ENCODE data around the gene C20orf144.
A peak's percentile ranks its signal among the peaks of the same experiment; 100 is the strongest.
"Not testable (repeated sequence)": the region's sequence is repeated elsewhere in the genome, so short reads cannot be mapped to it uniquely, and the experiment has no call there.

C20orf144 gene

GRCh38 chr20:33636776-33637175 is 25.4 kb upstream of the C20orf144 start:
- Histone ChIP-seq H3K27me3 (ENCODE audit: control insufficient read depth in 1 of 2, insufficient read depth in 2 of 2, low read length in 2 of 2) (no peaks in the 10 kb centered on the region), H3K27ac (ENCODE audit: low read depth, low read length) (no peak overlapping the region), H3K4me3 (ENCODE audit: low read depth in 1 of 2, low read length in 2 of 2) (no peak overlapping the region), H3K4me1 (ENCODE audit: insufficient read depth, low read length) (no peaks in the 10 kb centered on the region), H3K9me3 (ENCODE audit: low read length) (no peaks in the 10 kb centered on the region), H3K9ac (ENCODE audit: low read length) (no peak overlapping the region), H3K36me3 (ENCODE audit: insufficient read depth, low read length) (peaks cover 55% of the 10 kb centered on the region)

GRCh38 chr20:33640287-33640686 is 21.8 kb upstream of the C20orf144 start:
- H3K36me3 ChIP-seq (ENCODE audit: insufficient read depth, low read length): peaks cover 68% of the 10 kb centered on the region
- no peaks in the 10 kb centered on the region for H3K27me3 ChIP-seq (ENCODE audit: control insufficient read depth in 1 of 2, insufficient read depth in 2 of 2, low read length in 2 of 2)

GRCh38 chr20:33644313-33645071 is 17.6 kb upstream of the C20orf144 start:
- no peak overlapping the region for H3K9ac ChIP-seq (ENCODE audit: low read length)
- H3K36me3 ChIP-seq (ENCODE audit: insufficient read depth, low read length): peaks cover 48% of the 10 kb centered on the region
- no peak overlapping the region for H3K4me3 ChIP-seq (ENCODE audit: low read depth in 1 of 2, low read length in 2 of 2)
- no peaks in the 10 kb centered on the region for H3K9me3 ChIP-seq (ENCODE audit: low read length)
- no peak overlapping the region for H3K27ac ChIP-seq (ENCODE audit: low read depth, low read length)
- H3K4me1 ChIP-seq (ENCODE audit: insufficient read depth, low read length): peaks cover 26% of the 10 kb centered on the region
- no peaks in the 10 kb centered on the region for H3K27me3 ChIP-seq (ENCODE audit: control insufficient read depth in 1 of 2, insufficient read depth in 2 of 2, low read length in 2 of 2)

More at GRCh38 chr20:33640287-33640686, 21.8 kb upstream of the C20orf144 start:
- no peak overlapping the region for H3K4me3 ChIP-seq (ENCODE audit: low read depth in 1 of 2, low read length in 2 of 2)
- no peak overlapping the region for H3K27ac ChIP-seq (ENCODE audit: low read depth, low read length)
- H3K9me3 ChIP-seq (ENCODE audit: low read length): no peaks in the 10 kb centered on the region
- no peaks in the 10 kb centered on the region for H3K4me1 ChIP-seq (ENCODE audit: insufficient read depth, low read length)
- no peak overlapping the region for H3K9ac ChIP-seq (ENCODE audit: low read length)

- Histone ChIP-seq H3K9me3 (ENCODE audit: low read length) (no peaks in the 10 kb centered on the region), H3K9ac (ENCODE audit: low read length) (no peak overlapping the region)
Measured at GRCh38 chr20:33645072-33645358, 17.1 kb upstream of the C20orf144 start.

GRCh38 chr20:33645396-33645795 is 16.7 kb upstream of the C20orf144 start:
- peaks cover 44% of the 10 kb centered on the region for H3K36me3 ChIP-seq (ENCODE audit: insufficient read depth, low read length)

More at GRCh38 chr20:33645072-33645358, 17.1 kb upstream of the C20orf144 start:
- H3K4me3 ChIP-seq (ENCODE audit: low read depth in 1 of 2, low read length in 2 of 2): no peak overlapping the region
- peaks cover 47% of the 10 kb centered on the region for H3K36me3 ChIP-seq (ENCODE audit: insufficient read depth, low read length)
- no peaks in the 10 kb centered on the region for H3K27me3 ChIP-seq (ENCODE audit: control insufficient read depth in 1 of 2, insufficient read depth in 2 of 2, low read length in 2 of 2)
- peaks cover 31% of the 10 kb centered on the region for H3K4me1 ChIP-seq (ENCODE audit: insufficient read depth, low read length)
- no peak overlapping the region for H3K27ac ChIP-seq (ENCODE audit: low read depth, low read length)

GRCh38 chr20:33646191-33646590 is 15.9 kb upstream of the C20orf144 start:
- Histone ChIP-seq H3K4me3 (ENCODE audit: low read depth in 1 of 2, low read length in 2 of 2) (no peak overlapping the region), H3K9ac (ENCODE audit: low read length) (no peak overlapping the region), H3K36me3 (ENCODE audit: insufficient read depth, low read length) (peaks cover 36% of the 10 kb centered on the region), H3K27me3 (ENCODE audit: control insufficient read depth in 1 of 2, insufficient read depth in 2 of 2, low read length in 2 of 2) (no peaks in the 10 kb centered on the region), H3K9me3 (ENCODE audit: low read length) (no peaks in the 10 kb centered on the region), H3K27ac (ENCODE audit: low read depth, low read length) (no peak overlapping the region), H3K4me1 (ENCODE audit: insufficient read depth, low read length) (peaks cover 31% of the 10 kb centered on the region)

More at GRCh38 chr20:33645396-33645795, 16.7 kb upstream of the C20orf144 start:
- Histone ChIP-seq H3K4me3 (ENCODE audit: low read depth in 1 of 2, low read length in 2 of 2) (no peak overlapping the region), H3K9me3 (ENCODE audit: low read length) (no peaks in the 10 kb centered on the region), H3K4me1 (ENCODE audit: insufficient read depth, low read length) (peaks cover 31% of the 10 kb centered on the region), H3K27ac (ENCODE audit: low read depth, low read length) (no peak overlapping the region), H3K9ac (ENCODE audit: low read length) (no peak overlapping the region), H3K27me3 (ENCODE audit: control insufficient read depth in 1 of 2, insufficient read depth in 2 of 2, low read length in 2 of 2) (no peaks in the 10 kb centered on the region)

GRCh38 chr20:33646959-33647602 is 15.0 kb upstream of the C20orf144 start:
- not testable (repeated sequence) for H3K9ac ChIP-seq (ENCODE audit: low read length)

GRCh38 chr20:33647603-33648395 is 14.3 kb upstream of the C20orf144 start:
- Histone ChIP-seq H3K27me3 (ENCODE audit: control insufficient read depth in 1 of 2, insufficient read depth in 2 of 2, low read length in 2 of 2) (no peaks in the 10 kb centered on the region), H3K9me3 (ENCODE audit: low read length) (no peaks in the 10 kb centered on the region), H3K9ac (ENCODE audit: low read length) (no peak overlapping the region), H3K4me1 (ENCODE audit: insufficient read depth, low read length) (peaks cover 31% of the 10 kb centered on the region), H3K4me3 (ENCODE audit: low read depth in 1 of 2, low read length in 2 of 2) (no peak overlapping the region), H3K36me3 (ENCODE audit: insufficient read depth, low read length) (peaks cover 23% of the 10 kb centered on the region), H3K27ac (ENCODE audit: low read depth, low read length) (no peak overlapping the region)

More at GRCh38 chr20:33646959-33647602, 15.0 kb upstream of the C20orf144 start:
- not testable (repeated sequence) for H3K27ac ChIP-seq (ENCODE audit: low read depth, low read length); H3K4me3 ChIP-seq (ENCODE audit: low read depth in 1 of 2, low read length in 2 of 2); H3K27me3 ChIP-seq (ENCODE audit: control insufficient read depth in 1 of 2, insufficient read depth in 2 of 2, low read length in 2 of 2); H3K9me3 ChIP-seq (ENCODE audit: low read length)
- Histone ChIP-seq H3K36me3 (ENCODE audit: insufficient read depth, low read length) (peaks cover 30% of the 10 kb centered on the region), H3K4me1 (ENCODE audit: insufficient read depth, low read length) (peaks cover 31% of the 10 kb centered on the region)

- no peak overlapping the region for H3K4me3 ChIP-seq (ENCODE audit: low read depth in 1 of 2, low read length in 2 of 2)
- H3K9ac ChIP-seq (ENCODE audit: low read length): no peak overlapping the region
- H3K4me1 ChIP-seq (ENCODE audit: insufficient read depth, low read length): peaks cover 33% of the 10 kb centered on the region
- H3K36me3 ChIP-seq (ENCODE audit: insufficient read depth, low read length): peaks cover 21% of the 10 kb centered on the region
- no peaks in the 10 kb centered on the region for H3K9me3 ChIP-seq (ENCODE audit: low read length)
- H3K27ac ChIP-seq (ENCODE audit: low read depth, low read length): no peak overlapping the region
- H3K27me3 ChIP-seq (ENCODE audit: control insufficient read depth in 1 of 2, insufficient read depth in 2 of 2, low read length in 2 of 2): no peaks in the 10 kb centered on the region
Measured at GRCh38 chr20:33648396-33649004, 13.6 kb upstream of the C20orf144 start.

GRCh38 chr20:33649201-33649681 is 12.9 kb upstream of the C20orf144 start:
- H3K4me1 ChIP-seq (ENCODE audit: insufficient read depth, low read length): peaks cover 40% of the 10 kb centered on the region
- peaks cover 17% of the 10 kb centered on the region for H3K36me3 ChIP-seq (ENCODE audit: insufficient read depth, low read length)
- H3K4me3 ChIP-seq (ENCODE audit: low read depth in 1 of 2, low read length in 2 of 2): peak overlapping the region in 1 of 2 donors; percentile 26
- H3K9me3 ChIP-seq (ENCODE audit: low read length): no peaks in the 10 kb centered on the region
- no peak overlapping the region for H3K27ac ChIP-seq (ENCODE audit: low read depth, low read length)
- H3K9ac ChIP-seq (ENCODE audit: low read length): no peak overlapping the region
- no peaks in the 10 kb centered on the region for H3K27me3 ChIP-seq (ENCODE audit: control insufficient read depth in 1 of 2, insufficient read depth in 2 of 2, low read length in 2 of 2)

Measured in muscle layer of colon (tissue), 2 donors.